ENCODE results near the gene FLT4. TPM values are rescaled to one million over a fixed set of nuclear protein-coding genes. Genes with fewer than 3 reads are reported as not detected.

The FLT4 gene
- polyA plus RNA-seq, 1 donor (not counting 4 experiments of a cell fraction or from before 2014, with no cell fraction given) = not detected

- Histone ChIP-seq H4K20me1 (ENCODE audit: control insufficient read depth, extremely low read depth, insufficient read depth, low read length) (no peaks in the 10 kb centered on the region), H3K27ac (ENCODE audit: control insufficient read depth, insufficient read depth, low read length) (no peak overlapping the region), H3K4me3 (ENCODE audit: control insufficient read depth in 2 of 3, extremely low read depth in 1 of 3, insufficient read depth in 2 of 3, low read depth in 1 of 3, low read length in 3 of 3) (no peak overlapping the region), H3K79me2 (ENCODE audit: control insufficient read depth, insufficient read depth, low read length) (no peaks in the 10 kb centered on the region), H3K9ac (ENCODE audit: control insufficient read depth, extremely low read depth, insufficient read depth, low read length) (no peak overlapping the region), H2AFZ (ENCODE audit: control insufficient read depth, low read length) (no peak overlapping the region), H3K4me1 (ENCODE audit: control insufficient read depth, extremely low read depth, insufficient read depth, low read length) (no peaks in the 10 kb centered on the region), H3K36me3 (ENCODE audit: control insufficient read depth in 2 of 2, extremely low read depth in 1 of 2, insufficient read depth in 2 of 2, low read length in 2 of 2) (no peaks in the 10 kb centered on the region), H3K27me3 (ENCODE audit: control insufficient read depth, extremely low read depth, insufficient read depth, low read length) (peaks cover 24% of the 10 kb centered on the region), H3K9me3 (ENCODE audit: control insufficient read depth, low read depth, low read length) (no peaks in the 10 kb centered on the region), H3K9me1 (ENCODE audit: control insufficient read depth, extremely low read depth, insufficient read depth, low read length) (no peaks in the 10 kb centered on the region), H3K4me2 (ENCODE audit: control insufficient read depth, extremely low read depth, insufficient read depth, low read depth, low read length) (no peak overlapping the region)
- DNase-seq (ENCODE audit: low read depth, low spot score) (no peak), FAIRE-seq (no peak)
- no peak for TF ChIP-seq CTCF (optimal IDR thresholded peaks at IDR 0.05 in 1 of 3, IDR thresholded peaks at IDR 0.05 in 1 of 3, conservative IDR thresholded peaks at IDR 0.05 in 1 of 3; ENCODE audit: extremely low read depth in 1 of 3, insufficient read depth in 2 of 3, low read length in 3 of 3)
- dilution Hi-C loops (cut with MboI; ENCODE audit: extremely low pct_ligation_motif_present, low sequenced_read_pairs) = no loop called here
Measured at GRCh38 chr5:180623844-180624243, 25.6 kb downstream of the FLT4 start.

DNA sequence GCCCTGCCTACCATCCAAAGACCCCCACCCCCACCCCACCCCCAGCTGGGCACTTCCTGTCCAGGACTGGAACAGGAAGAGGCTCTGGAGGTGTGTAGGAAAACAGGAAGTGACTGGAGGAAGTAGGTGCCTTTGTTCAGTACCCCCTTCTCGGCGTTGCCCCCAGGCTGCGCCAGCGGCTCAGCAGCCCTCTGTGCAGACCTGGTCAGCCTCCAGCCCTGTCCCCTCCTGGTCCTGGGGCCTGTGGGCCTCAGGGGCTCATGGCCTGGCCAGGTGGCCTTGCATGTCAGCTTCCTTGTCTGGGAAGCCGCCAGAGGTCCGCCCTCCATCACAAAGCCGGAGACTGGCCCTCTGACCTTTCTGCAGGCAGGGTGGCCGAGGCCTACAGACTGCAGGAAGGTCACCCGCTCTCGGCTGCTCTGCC lies 26.0 kb downstream of the FLT4 start:
- FAIRE-seq (no peak), DNase-seq (ENCODE audit: low read depth, low spot score) (no peak)
- Histone ChIP-seq H3K79me2 (ENCODE audit: control insufficient read depth, insufficient read depth, low read length) (no peaks in the 10 kb centered on the region), H3K4me3 (ENCODE audit: control insufficient read depth in 2 of 3, extremely low read depth in 1 of 3, insufficient read depth in 2 of 3, low read depth in 1 of 3, low read length in 3 of 3) (no peak overlapping the region), H3K9me1 (ENCODE audit: control insufficient read depth, extremely low read depth, insufficient read depth, low read length) (no peaks in the 10 kb centered on the region), H3K27ac (ENCODE audit: control insufficient read depth, insufficient read depth, low read length) (no peak overlapping the region), H3K36me3 (ENCODE audit: control insufficient read depth in 2 of 2, extremely low read depth in 1 of 2, insufficient read depth in 2 of 2, low read length in 2 of 2) (no peaks in the 10 kb centered on the region), H3K9me3 (ENCODE audit: control insufficient read depth, low read depth, low read length) (no peaks in the 10 kb centered on the region), H3K27me3 (ENCODE audit: control insufficient read depth, extremely low read depth, insufficient read depth, low read length) (peaks cover 26% of the 10 kb centered on the region), H4K20me1 (ENCODE audit: control insufficient read depth, extremely low read depth, insufficient read depth, low read length) (no peaks in the 10 kb centered on the region), H3K9ac (ENCODE audit: control insufficient read depth, extremely low read depth, insufficient read depth, low read length) (no peak overlapping the region), H3K4me2 (ENCODE audit: control insufficient read depth, extremely low read depth, insufficient read depth, low read depth, low read length) (no peak overlapping the region), H2AFZ (ENCODE audit: control insufficient read depth, low read length) (no peak overlapping the region), H3K4me1 (ENCODE audit: control insufficient read depth, extremely low read depth, insufficient read depth, low read length) (no peaks in the 10 kb centered on the region)
- TF ChIP-seq CTCF (optimal IDR thresholded peaks at IDR 0.05 in 1 of 3, IDR thresholded peaks at IDR 0.05 in 1 of 3, conservative IDR thresholded peaks at IDR 0.05 in 1 of 3; ENCODE audit: extremely low read depth in 1 of 3, insufficient read depth in 2 of 3, low read length in 3 of 3) (no peak), EZH2 (IDR thresholded peaks at IDR 0.05; ENCODE audit: low read length) (no peak)
- dilution Hi-C loops (cut with MboI; ENCODE audit: extremely low pct_ligation_motif_present, low sequenced_read_pairs) = no loop called here
